Measurements from ENCODE around the gene LRRC4C.

LRRC4C gene

DNA sequence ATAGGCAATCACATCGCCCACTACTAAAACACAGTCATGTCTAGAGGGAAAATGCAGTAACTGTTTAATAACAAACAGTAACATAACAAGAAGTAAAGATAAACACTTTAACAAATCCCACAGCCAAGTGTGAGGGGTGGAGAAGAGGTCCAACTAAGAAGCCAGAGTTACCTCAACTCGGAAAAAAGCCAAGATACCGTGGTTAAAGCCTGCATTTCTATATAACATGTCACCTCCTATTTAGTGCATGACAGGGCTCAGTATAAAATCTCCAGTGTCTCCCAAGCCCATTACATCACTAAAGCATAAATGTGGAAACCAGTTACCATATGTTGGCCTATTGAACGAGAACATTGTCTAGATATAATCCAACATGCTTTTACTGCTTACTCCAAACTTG lies 281.7 kb downstream of the LRRC4C start:
- Histone ChIP-seq H3K14ac (ENCODE audit: low read length in 2 of 2) (no peak overlapping the region), H3K23ac (ENCODE audit: low read length in 2 of 2) (no peak overlapping the region), H3K4ac (ENCODE audit: low read depth in 1 of 2, low read length in 2 of 2) (no peak overlapping the region), H3K4me1 (ENCODE audit: control insufficient read depth, insufficient read depth, low read depth, low read length) (no peaks in the 10 kb centered on the region), H3K36me3 (ENCODE audit: control insufficient read depth in 1 of 2, insufficient read depth in 2 of 2, low read depth in 1 of 2, low read length in 2 of 2) (no peaks in the 10 kb centered on the region), H2BK15ac (ENCODE audit: low read depth, poor library complexity, severe bottlenecking) (no peak overlapping the region), H3K4me2 (ENCODE audit: low read length, poor library complexity, severe bottlenecking) (no peak overlapping the region), H2AK5ac (ENCODE audit: low read length, severe bottlenecking) (no peak overlapping the region), H3K27ac (ENCODE audit: low read length, poor library complexity, severe bottlenecking) (no peak overlapping the region), H3K4me3 (ENCODE audit: insufficient read depth in 1 of 2, low read depth in 1 of 2, low read length in 2 of 2) (no peak overlapping the region), H3K9ac (ENCODE audit: low read length) (no peak overlapping the region), H4K91ac (ENCODE audit: low read length) (no peak overlapping the region), H2BK5ac (ENCODE audit: low read depth, low read length, poor library complexity, severe bottlenecking) (no peak overlapping the region), H4K8ac (ENCODE audit: low read length) (no peak overlapping the region), H3K79me1 (replicated peaks; ENCODE audit: low read length, poor library complexity, severe bottlenecking) (no peaks in the 10 kb centered on the region), H3K18ac (ENCODE audit: low read depth in 1 of 2, low read length in 2 of 2) (no peak overlapping the region), H2BK12ac (ENCODE audit: low read length in 2 of 2) (no peak overlapping the region), H2AFZ (ENCODE audit: low read depth, low read length) (no peak overlapping the region), H2BK120ac (ENCODE audit: low read depth, low read length) (no peak overlapping the region), H3K27me3 (ENCODE audit: control insufficient read depth in 1 of 2, insufficient read depth in 1 of 2, low read length in 2 of 2) (no peaks in the 10 kb centered on the region), H3K9me3 (ENCODE audit: control insufficient read depth, low read length) (no peaks in the 10 kb centered on the region)
- no peak for DNase-seq
- 79% methylated on average over 3 of the region's 4 CpGs for WGBS

DNA sequence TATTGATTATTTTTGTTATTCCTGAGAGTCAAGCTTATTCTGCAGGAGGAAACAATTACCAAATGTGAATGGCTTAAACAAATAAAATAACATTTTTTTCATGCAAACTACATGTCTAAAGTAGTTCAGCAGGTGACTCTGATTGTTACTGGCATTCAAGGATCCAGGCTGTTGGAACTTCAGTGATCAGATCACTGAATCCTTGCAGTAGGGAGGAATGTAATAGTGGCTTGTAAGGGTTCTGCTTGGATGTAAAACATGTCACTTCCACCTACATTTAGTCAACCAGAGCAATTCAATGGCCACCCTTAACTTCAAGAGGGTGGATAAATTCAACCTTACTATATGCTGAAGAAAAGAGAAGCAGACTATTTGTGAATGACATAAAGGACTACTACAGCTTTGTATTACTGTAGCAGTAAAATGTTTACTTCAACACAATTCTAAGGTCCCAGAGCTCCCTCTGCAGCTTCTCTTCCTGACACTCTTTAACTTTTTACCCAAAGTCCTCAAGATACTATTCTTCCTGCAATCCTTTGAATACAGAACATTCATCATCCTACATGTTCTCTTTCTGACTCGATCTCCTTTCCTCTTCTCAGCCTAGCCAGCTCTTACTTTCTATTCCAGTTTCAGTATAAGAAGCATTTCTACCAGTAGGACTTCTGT lies 284.0 kb downstream of the LRRC4C start:
- Histone ChIP-seq H3K4me2 (ENCODE audit: low read length, poor library complexity, severe bottlenecking) (no peak overlapping the region), H3K9me3 (ENCODE audit: control insufficient read depth, low read length) (no peaks in the 10 kb centered on the region), H3K4me1 (ENCODE audit: control insufficient read depth, insufficient read depth, low read depth, low read length) (no peaks in the 10 kb centered on the region), H3K36me3 (ENCODE audit: control insufficient read depth in 1 of 2, insufficient read depth in 2 of 2, low read depth in 1 of 2, low read length in 2 of 2) (no peaks in the 10 kb centered on the region), H2BK5ac (ENCODE audit: low read depth, low read length, poor library complexity, severe bottlenecking) (no peak overlapping the region), H2AK5ac (ENCODE audit: low read length, severe bottlenecking) (no peak overlapping the region), H3K23ac (ENCODE audit: low read length in 2 of 2) (no peak overlapping the region), H3K4me3 (ENCODE audit: insufficient read depth in 1 of 2, low read depth in 1 of 2, low read length in 2 of 2) (no peak overlapping the region), H3K9ac (ENCODE audit: low read length) (no peak overlapping the region), H3K27ac (ENCODE audit: low read length, poor library complexity, severe bottlenecking) (no peak overlapping the region), H2BK12ac (ENCODE audit: low read length in 2 of 2) (no peak overlapping the region), H3K79me1 (replicated peaks; ENCODE audit: low read length, poor library complexity, severe bottlenecking) (no peaks in the 10 kb centered on the region), H4K8ac (ENCODE audit: low read length) (no peak overlapping the region), H2AFZ (ENCODE audit: low read depth, low read length) (no peak overlapping the region), H3K14ac (ENCODE audit: low read length in 2 of 2) (no peak overlapping the region), H3K18ac (ENCODE audit: low read depth in 1 of 2, low read length in 2 of 2) (no peak overlapping the region), H2BK15ac (ENCODE audit: low read depth, poor library complexity, severe bottlenecking) (no peak overlapping the region), H3K27me3 (ENCODE audit: control insufficient read depth in 1 of 2, insufficient read depth in 1 of 2, low read length in 2 of 2) (no peaks in the 10 kb centered on the region), H2BK120ac (ENCODE audit: low read depth, low read length) (no peak overlapping the region), H3K4ac (ENCODE audit: low read depth in 1 of 2, low read length in 2 of 2) (no peak overlapping the region), H4K91ac (ENCODE audit: low read length) (no peak overlapping the region)
- DNase-seq = no peak
- WGBS = 30% methylated on average over 1 of the region's 1 CpG

GRCh38 chr11:41146326-41146725 lies 313.1 kb downstream of the LRRC4C start:
- Histone ChIP-seq H4K91ac (ENCODE audit: low read length) (no peak overlapping the region), H3K9me3 (ENCODE audit: control insufficient read depth, low read length) (no peaks in the 10 kb centered on the region), H3K79me1 (replicated peaks; ENCODE audit: low read length, poor library complexity, severe bottlenecking) (no peaks in the 10 kb centered on the region), H3K4ac (ENCODE audit: low read depth in 1 of 2, low read length in 2 of 2) (no peak overlapping the region), H3K36me3 (ENCODE audit: control insufficient read depth in 1 of 2, insufficient read depth in 2 of 2, low read depth in 1 of 2, low read length in 2 of 2) (no peaks in the 10 kb centered on the region), H3K14ac (ENCODE audit: low read length in 2 of 2) (no peak overlapping the region), H3K4me1 (ENCODE audit: control insufficient read depth, insufficient read depth, low read depth, low read length) (no peaks in the 10 kb centered on the region), H3K23ac (ENCODE audit: low read length in 2 of 2) (no peak overlapping the region), H3K27ac (ENCODE audit: low read length, poor library complexity, severe bottlenecking) (no peak overlapping the region), H4K8ac (ENCODE audit: low read length) (no peak overlapping the region), H2AK5ac (ENCODE audit: low read length, severe bottlenecking) (no peak overlapping the region), H2BK12ac (ENCODE audit: low read length in 2 of 2) (no peak overlapping the region), H2AFZ (ENCODE audit: low read depth, low read length) (no peak overlapping the region), H3K18ac (ENCODE audit: low read depth in 1 of 2, low read length in 2 of 2) (no peak overlapping the region), H2BK5ac (ENCODE audit: low read depth, low read length, poor library complexity, severe bottlenecking) (no peak overlapping the region), H3K4me2 (ENCODE audit: low read length, poor library complexity, severe bottlenecking) (no peak overlapping the region), H3K27me3 (ENCODE audit: control insufficient read depth in 1 of 2, insufficient read depth in 1 of 2, low read length in 2 of 2) (no peaks in the 10 kb centered on the region), H3K9ac (ENCODE audit: low read length) (no peak overlapping the region), H3K4me3 (ENCODE audit: insufficient read depth in 1 of 2, low read depth in 1 of 2, low read length in 2 of 2) (no peak overlapping the region), H2BK15ac (ENCODE audit: low read depth, poor library complexity, severe bottlenecking) (no peak overlapping the region), H2BK120ac (ENCODE audit: low read depth, low read length) (no peak overlapping the region)
- WGBS = 100% methylated on average over 1 of the region's 2 CpGs
- no peak for DNase-seq

DNA sequence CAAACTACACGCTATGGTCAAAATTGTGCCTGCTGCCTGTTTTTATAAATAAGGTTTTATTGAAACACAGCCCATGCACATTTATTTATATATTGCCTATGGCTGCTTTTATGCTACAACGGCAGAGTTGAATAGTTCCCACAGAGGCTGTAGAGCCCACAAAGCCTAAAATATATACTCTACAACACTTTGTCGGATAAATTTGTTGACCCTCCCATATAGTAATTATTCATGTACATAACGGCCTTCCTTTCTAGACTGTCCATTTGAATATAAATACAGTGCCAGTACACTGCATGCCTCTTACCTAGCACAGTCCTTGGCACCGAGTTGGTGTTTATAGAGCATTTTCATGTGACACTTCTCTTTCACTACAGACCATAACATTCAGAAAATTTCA lies 314.0 kb downstream of the LRRC4C start:
- Histone ChIP-seq H3K79me1 (replicated peaks; ENCODE audit: low read length, poor library complexity, severe bottlenecking) (no peaks in the 10 kb centered on the region), H3K4me1 (ENCODE audit: control insufficient read depth, insufficient read depth, low read depth, low read length) (no peaks in the 10 kb centered on the region), H3K4me3 (ENCODE audit: insufficient read depth in 1 of 2, low read depth in 1 of 2, low read length in 2 of 2) (no peak overlapping the region), H3K4ac (ENCODE audit: low read depth in 1 of 2, low read length in 2 of 2) (no peak overlapping the region), H2BK15ac (ENCODE audit: low read depth, poor library complexity, severe bottlenecking) (no peak overlapping the region), H4K91ac (ENCODE audit: low read length) (no peak overlapping the region), H4K8ac (ENCODE audit: low read length) (no peak overlapping the region), H3K14ac (ENCODE audit: low read length in 2 of 2) (no peak overlapping the region), H3K23ac (ENCODE audit: low read length in 2 of 2) (no peak overlapping the region), H3K9ac (ENCODE audit: low read length) (no peak overlapping the region), H3K36me3 (ENCODE audit: control insufficient read depth in 1 of 2, insufficient read depth in 2 of 2, low read depth in 1 of 2, low read length in 2 of 2) (no peaks in the 10 kb centered on the region), H2AK5ac (ENCODE audit: low read length, severe bottlenecking) (no peak overlapping the region), H3K27ac (ENCODE audit: low read length, poor library complexity, severe bottlenecking) (no peak overlapping the region), H2BK120ac (ENCODE audit: low read depth, low read length) (no peak overlapping the region), H3K4me2 (ENCODE audit: low read length, poor library complexity, severe bottlenecking) (no peak overlapping the region), H2BK12ac (ENCODE audit: low read length in 2 of 2) (no peak overlapping the region), H2AFZ (ENCODE audit: low read depth, low read length) (no peak overlapping the region), H3K18ac (ENCODE audit: low read depth in 1 of 2, low read length in 2 of 2) (no peak overlapping the region), H3K9me3 (ENCODE audit: control insufficient read depth, low read length) (no peaks in the 10 kb centered on the region), H2BK5ac (ENCODE audit: low read depth, low read length, poor library complexity, severe bottlenecking) (no peak overlapping the region), H3K27me3 (ENCODE audit: control insufficient read depth in 1 of 2, insufficient read depth in 1 of 2, low read length in 2 of 2) (no peaks in the 10 kb centered on the region)
- no peak for DNase-seq
- 79% methylated on average over 5 of the region's 5 CpGs for whole genome bisulfite sequencing

Measured in mesenchymal stem cell (in vitro differentiated cells and primary cell).